ENCODE results near the gene SCARB1.

SCARB1 gene

GRCh38 chr12:124797321-124797720, 66.3 kb downstream of the SCARB1 start:
- TF ChIP-seq GABPA (IDR thresholded peaks at IDR 0.05; ENCODE audit: low read depth) (no peak), SPI1 (IDR thresholded peaks at IDR 0.05; ENCODE audit: borderline replicate concordance, low read depth) (peak; percentile 77)
- Histone ChIP-seq H3K27ac (replicated peaks) (peak overlapping the region; percentile 39), H3K27me3 (ENCODE audit: insufficient read depth, poor library complexity, severe bottlenecking) (no peaks in the 10 kb centered on the region), H3K4me3 (replicated peaks; ENCODE audit: insufficient read depth, low read length) (no peak overlapping the region)
- DNase-seq (ENCODE audit: low read depth in 1 of 2, low spot score in 1 of 2), result peak in 1 of 2 experiments; percentile 50

- DNase-seq (ENCODE audit: low read depth in 1 of 2, low spot score in 1 of 2), result no peak
- no peak overlapping the region for H3K4me3 ChIP-seq (replicated peaks; ENCODE audit: insufficient read depth, low read length)
- H3K27ac ChIP-seq (replicated peaks), result no peak overlapping the region
- no peaks in the 10 kb centered on the region for H3K27me3 ChIP-seq (ENCODE audit: insufficient read depth, poor library complexity, severe bottlenecking)
- TF ChIP-seq CTCF (IDR thresholded peaks at IDR 0.05; ENCODE audit: insufficient read depth, low read length) (no peak), GABPA (IDR thresholded peaks at IDR 0.05; ENCODE audit: low read depth) (no peak), REST (IDR thresholded peaks at IDR 0.05; ENCODE audit: insufficient replicate concordance, low read depth) (no peak), SPI1 (IDR thresholded peaks at IDR 0.05; ENCODE audit: borderline replicate concordance, low read depth) (no peak), POLR2AphosphoS5 (IDR thresholded peaks at IDR 0.05; ENCODE audit: low read depth) (no peak)
Observed at GRCh38 chr12:124796303-124796960, 67.2 kb downstream of the SCARB1 start.

- Histone ChIP-seq H3K4me3 (replicated peaks; ENCODE audit: insufficient read depth, low read length) (no peak overlapping the region), H3K27ac (replicated peaks) (no peak overlapping the region), H3K27me3 (ENCODE audit: insufficient read depth, poor library complexity, severe bottlenecking) (no peaks in the 10 kb centered on the region)
- no peak for DNase-seq (ENCODE audit: low read depth in 1 of 2, low spot score in 1 of 2)
- no peak for TF ChIP-seq SPI1 (IDR thresholded peaks at IDR 0.05; ENCODE audit: borderline replicate concordance, low read depth)
- TF ChIP-seq CTCF (IDR thresholded peaks at IDR 0.05; ENCODE audit: insufficient read depth, low read length), result no peak
- no peak for TF ChIP-seq GABPA (IDR thresholded peaks at IDR 0.05; ENCODE audit: low read depth)
- TF ChIP-seq REST (IDR thresholded peaks at IDR 0.05; ENCODE audit: insufficient replicate concordance, low read depth), result no peak
- TF ChIP-seq POLR2AphosphoS5 (IDR thresholded peaks at IDR 0.05; ENCODE audit: low read depth), result no peak
Observed at GRCh38 chr12:124795081-124795948, 68.3 kb downstream of the SCARB1 start.

- Histone ChIP-seq H3K27me3 (ENCODE audit: insufficient read depth, poor library complexity, severe bottlenecking) (no peaks in the 10 kb centered on the region), H3K27ac (replicated peaks) (no peak overlapping the region)
- no peak for TF ChIP-seq SPI1 (IDR thresholded peaks at IDR 0.05; ENCODE audit: borderline replicate concordance, low read depth)
- no peak for TF ChIP-seq CTCF (IDR thresholded peaks at IDR 0.05; ENCODE audit: insufficient read depth, low read length)
- TF ChIP-seq POLR2AphosphoS5 (IDR thresholded peaks at IDR 0.05; ENCODE audit: low read depth), result no peak
Observed at GRCh38 chr12:124792961-124793441, 70.7 kb downstream of the SCARB1 start.

More at GRCh38 chr12:124792961-124793441, 70.7 kb downstream of the SCARB1 start:
- DNase-seq (ENCODE audit: low read depth in 1 of 2, low spot score in 1 of 2), result no peak
- H3K4me3 ChIP-seq (replicated peaks; ENCODE audit: insufficient read depth, low read length), result no peak overlapping the region

Measured in HL-60 (cell line).